ENCODE results near the gene CST7. TPM values are rescaled to one million over a fixed set of nuclear protein-coding genes. Genes with fewer than 3 reads are reported as not detected.
"Not testable (repeated sequence)": the region's sequence is repeated elsewhere in the genome, so short reads cannot be mapped to it uniquely, and the experiment has no call there.

The CST7 gene
- total and polyA plus RNA-seq, 10 of the 15 experiments (the other 5 are each of a cell fraction or from before 2014, with no cell fraction given): 0.69 TPM; not detected in 9

DNA sequence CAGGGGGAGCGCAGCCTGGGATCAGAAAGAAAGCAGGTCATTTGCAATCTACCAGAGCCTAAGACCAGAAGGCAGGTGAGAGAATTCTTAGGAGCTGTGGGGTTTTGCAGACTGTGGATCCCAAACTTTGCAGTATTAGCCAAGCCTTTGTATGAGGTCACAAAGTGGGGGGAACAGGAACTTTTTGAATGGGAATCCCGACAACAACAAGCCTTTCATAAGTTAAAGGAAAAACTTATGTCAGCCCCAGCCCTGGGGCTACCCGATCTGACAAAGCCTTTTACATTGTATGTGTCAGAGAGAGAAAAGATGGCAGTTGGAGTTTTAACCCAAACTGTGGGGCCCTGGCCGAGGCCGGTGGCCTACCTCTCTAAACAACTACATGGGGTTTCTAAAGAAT, 19.8 kb upstream of the CST7 start:
- in situ Hi-C loops (cut with MboI); FAIRE-seq; POLR2A ChIA-PET; RAD21 ChIA-PET (ENCODE audit: unreplicated experiment); H3K9me3 ChIP-seq (replicated peaks; ENCODE audit: control insufficient read depth, insufficient read depth, low read length); BruUV-seq (replicated peaks); H3K9ac ChIP-seq (ENCODE audit: control insufficient read depth, insufficient read depth, low read length); SMC1A ChIA-PET (ENCODE audit: uncharacterized antibody, unreplicated experiment); intact Hi-C loops (cut with micrococcal nuclease; ENCODE audit: unreplicated experiment); H3K79me2 ChIP-seq (ENCODE audit: control insufficient read depth, insufficient read depth, low read length); H3K27ac ChIP-seq (ENCODE audit: control insufficient read depth, insufficient read depth); H3K4me3 ChIP-seq; ATAC-seq; H4K20me1 ChIP-seq (ENCODE audit: control insufficient read depth, insufficient read depth); DNase-seq (ENCODE audit: low read depth, low spot score); H3K4me1 ChIP-seq (ENCODE audit: control insufficient read depth, insufficient read depth, low read length); H3K27me3 ChIP-seq (replicated peaks in 1 of 2; ENCODE audit: control insufficient read depth in 2 of 2, insufficient read depth in 2 of 2, low read length in 1 of 2); H3K36me3 ChIP-seq (ENCODE audit: control insufficient read depth in 2 of 2, insufficient read depth in 2 of 2, low read length in 1 of 2); H2AFZ ChIP-seq (ENCODE audit: control insufficient read depth, low read depth, low read length); H3K4me2 ChIP-seq (ENCODE audit: control insufficient read depth, insufficient read depth): not testable (repeated sequence)
- CTCF ChIA-PET: interaction anchor here (0.7 to 2.0 kb wide), 3 partner anchors 65 to 136 kb away, joined by 3 to 8 read pairs (median 4); no protein-coding TSS in a partner anchor
- WGBS (ENCODE audit: insufficient coverage, insufficient replicate concordance, low lambda C conversion rate, missing lambda C conversion rate): 40% methylated on average over 5 of the region's 5 CpGs

DNA sequence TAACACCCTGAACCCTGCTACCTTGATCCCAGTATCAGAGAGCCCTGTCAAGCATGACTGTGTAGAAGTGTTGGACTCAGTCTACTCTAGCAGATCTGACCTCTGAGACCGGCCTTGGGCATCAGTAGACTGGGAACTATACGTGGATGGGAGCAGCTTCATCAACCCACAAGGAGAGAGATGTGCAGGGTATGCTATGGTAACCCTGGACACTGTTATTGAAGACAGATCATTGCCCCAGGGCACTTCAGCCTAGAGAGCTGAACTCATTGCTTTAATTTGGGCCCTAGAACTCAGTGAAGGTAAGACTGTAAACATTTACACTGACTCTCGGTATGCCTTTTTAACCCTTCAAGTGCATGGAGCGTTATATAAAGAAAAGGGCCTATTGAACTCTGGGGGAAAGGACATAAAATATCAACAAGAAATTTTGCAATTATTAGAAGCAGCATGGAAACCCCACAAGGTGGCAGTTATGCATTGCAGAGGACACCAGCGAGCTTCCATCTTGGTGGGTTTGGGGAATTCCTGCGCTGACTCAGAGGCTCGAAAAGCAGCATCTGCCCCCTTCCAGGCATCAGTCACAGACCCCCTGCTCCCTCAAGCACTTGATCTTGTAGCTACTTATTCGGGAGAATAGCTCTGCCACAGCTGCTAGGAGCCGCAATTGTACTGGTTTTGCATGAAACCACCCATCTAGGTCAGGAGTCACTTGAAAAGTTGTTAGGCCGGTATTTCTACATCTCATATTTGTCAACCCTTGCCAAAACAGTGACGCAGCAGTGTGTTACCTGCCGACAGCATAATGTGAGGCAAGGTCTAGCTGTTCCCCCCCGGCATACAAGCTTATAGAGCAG, 19.0 kb upstream of the CST7 start:
- BruUV-seq (replicated peaks); DNase-seq (ENCODE audit: low read depth, low spot score); H3K27ac ChIP-seq (ENCODE audit: control insufficient read depth, insufficient read depth); intact Hi-C loops (cut with micrococcal nuclease; ENCODE audit: unreplicated experiment); H3K4me1 ChIP-seq (ENCODE audit: control insufficient read depth, insufficient read depth, low read length); H3K4me2 ChIP-seq (ENCODE audit: control insufficient read depth, insufficient read depth); H3K9me3 ChIP-seq (replicated peaks; ENCODE audit: control insufficient read depth, insufficient read depth, low read length); H2AFZ ChIP-seq (ENCODE audit: control insufficient read depth, low read depth, low read length); H4K20me1 ChIP-seq (ENCODE audit: control insufficient read depth, insufficient read depth); in situ Hi-C loops (cut with MboI); H3K79me2 ChIP-seq (ENCODE audit: control insufficient read depth, insufficient read depth, low read length); H3K27me3 ChIP-seq (replicated peaks in 1 of 2; ENCODE audit: control insufficient read depth in 2 of 2, insufficient read depth in 2 of 2, low read length in 1 of 2); FAIRE-seq; H3K4me3 ChIP-seq; H3K36me3 ChIP-seq (ENCODE audit: control insufficient read depth in 2 of 2, insufficient read depth in 2 of 2, low read length in 1 of 2); POLR2A ChIA-PET; RAD21 ChIA-PET (ENCODE audit: unreplicated experiment); H3K9ac ChIP-seq (ENCODE audit: control insufficient read depth, insufficient read depth, low read length); ATAC-seq: not testable (repeated sequence)
- WGBS (ENCODE audit: insufficient coverage, insufficient replicate concordance, low lambda C conversion rate, missing lambda C conversion rate): 39% methylated on average over 13 of the region's 13 CpGs
- TF ChIP-seq, protein P1, sequence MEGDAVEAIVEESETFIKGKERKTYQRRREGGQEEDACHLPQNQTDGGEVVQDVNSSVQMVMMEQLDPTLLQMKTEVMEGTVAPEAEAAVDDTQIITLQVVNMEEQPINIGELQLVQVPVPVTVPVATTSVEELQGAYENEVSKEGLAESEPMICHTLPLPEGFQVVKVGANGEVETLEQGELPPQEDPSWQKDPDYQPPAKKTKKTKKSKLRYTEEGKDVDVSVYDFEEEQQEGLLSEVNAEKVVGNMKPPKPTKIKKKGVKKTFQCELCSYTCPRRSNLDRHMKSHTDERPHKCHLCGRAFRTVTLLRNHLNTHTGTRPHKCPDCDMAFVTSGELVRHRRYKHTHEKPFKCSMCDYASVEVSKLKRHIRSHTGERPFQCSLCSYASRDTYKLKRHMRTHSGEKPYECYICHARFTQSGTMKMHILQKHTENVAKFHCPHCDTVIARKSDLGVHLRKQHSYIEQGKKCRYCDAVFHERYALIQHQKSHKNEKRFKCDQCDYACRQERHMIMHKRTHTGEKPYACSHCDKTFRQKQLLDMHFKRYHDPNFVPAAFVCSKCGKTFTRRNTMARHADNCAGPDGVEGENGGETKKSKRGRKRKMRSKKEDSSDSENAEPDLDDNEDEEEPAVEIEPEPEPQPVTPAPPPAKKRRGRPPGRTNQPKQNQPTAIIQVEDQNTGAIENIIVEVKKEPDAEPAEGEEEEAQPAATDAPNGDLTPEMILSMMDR (IDR thresholded peaks at IDR 0.05 in 2 of 3, conservative IDR thresholded peaks at IDR 0.05 in 1 of 3; ENCODE audit: control insufficient read depth in 2 of 3, extremely low read depth in 1 of 3, insufficient read depth in 1 of 3, low read depth in 3 of 3, low read length in 3 of 3): 0 out of 6 replicates have a peak, but pooled peaks of 1 of the 3 experiments have one; percentile 8
- SMC1A ChIA-PET (ENCODE audit: uncharacterized antibody, unreplicated experiment): interaction anchor here (0.7 kb wide), 1 partner anchor 247 kb away, joined by 3 read pairs; no protein-coding TSS in a partner anchor
- CTCF ChIA-PET: interaction anchor here (0.6 to 2.1 kb wide), 11 partner anchors 9 to 152 kb away, joined by 3 to 9 read pairs (median 4); partner anchors contain the start of gene CST7
